SHP77 treated with DMSO at 0.1 percent for 48 hours (cell line): ENCODE results near the gene UQCRC1.
A peak's percentile ranks its signal among the peaks of the same experiment; 100 is the strongest.

Experiments
- DNase-seq: peaks from one replicate; lab custom pipeline; 2025; lab: John Stamatoyannopoulos, UW

The UQCRC1 gene

DNA sequence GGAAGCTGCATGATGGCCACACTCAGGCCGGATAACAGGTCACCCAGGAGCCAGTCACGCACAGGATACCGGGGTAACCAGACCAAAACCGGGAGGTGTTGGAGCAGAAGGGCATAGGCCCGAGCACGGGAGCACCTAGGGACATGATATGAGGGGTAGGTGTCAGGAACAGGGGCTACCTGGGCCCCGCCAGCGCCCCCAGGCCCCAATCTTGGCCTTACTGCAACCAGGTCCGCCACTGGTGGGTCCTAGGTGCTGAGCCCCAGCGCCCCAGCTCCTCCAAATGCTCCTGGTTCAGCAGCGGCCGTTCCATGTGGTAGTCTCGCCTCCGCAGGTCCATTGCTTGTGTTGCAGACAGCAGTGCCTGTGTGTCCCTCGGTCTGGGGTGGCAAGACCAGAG lies 23.8 kb upstream of the UQCRC1 start:
- no peak for DNase-seq

DNA sequence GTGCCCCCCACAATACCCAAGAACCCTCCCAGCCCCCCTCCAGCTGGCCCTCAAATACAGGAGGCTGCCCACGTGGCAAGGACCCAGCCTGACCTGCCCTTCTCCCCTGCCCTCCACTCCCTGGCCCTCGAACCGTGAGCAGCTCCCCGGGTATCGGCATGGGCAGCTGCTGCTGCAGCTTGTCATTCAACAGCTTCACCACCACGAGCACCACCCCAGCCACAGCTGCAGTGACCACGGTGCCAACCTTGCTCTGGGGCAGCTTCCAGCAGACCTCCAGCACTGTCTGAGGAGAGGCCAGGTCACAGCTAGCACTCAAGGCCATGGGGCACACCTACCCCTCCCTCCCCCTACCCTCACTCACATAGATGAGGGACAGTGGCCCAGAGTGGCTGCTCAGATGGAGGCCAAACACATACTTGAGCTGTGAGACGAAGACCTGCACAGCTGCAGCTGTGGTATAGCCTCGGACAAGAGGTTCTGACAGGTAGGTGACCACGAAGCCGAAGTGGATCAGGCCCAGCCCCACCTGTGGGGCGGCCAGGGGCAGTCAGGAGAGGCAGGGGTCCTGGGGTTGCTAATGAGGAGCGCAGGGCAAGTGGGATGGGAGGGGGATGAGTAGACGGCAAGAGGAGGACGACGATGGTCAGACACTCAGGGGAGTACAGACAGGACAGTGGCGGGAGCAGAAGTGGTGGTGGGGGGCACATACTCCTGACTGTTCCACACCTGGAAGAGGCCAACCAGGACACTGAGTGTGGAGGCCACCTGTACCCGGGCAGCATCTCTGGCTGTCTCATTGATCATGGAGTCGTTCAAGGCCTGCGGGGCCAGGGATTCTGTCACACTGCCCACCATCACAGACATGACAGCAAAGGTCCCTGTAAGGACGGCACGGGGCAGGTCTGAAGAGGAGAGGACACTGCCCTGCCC lies 22.3 kb upstream of the UQCRC1 start:
- DNase-seq: no peak

DNA sequence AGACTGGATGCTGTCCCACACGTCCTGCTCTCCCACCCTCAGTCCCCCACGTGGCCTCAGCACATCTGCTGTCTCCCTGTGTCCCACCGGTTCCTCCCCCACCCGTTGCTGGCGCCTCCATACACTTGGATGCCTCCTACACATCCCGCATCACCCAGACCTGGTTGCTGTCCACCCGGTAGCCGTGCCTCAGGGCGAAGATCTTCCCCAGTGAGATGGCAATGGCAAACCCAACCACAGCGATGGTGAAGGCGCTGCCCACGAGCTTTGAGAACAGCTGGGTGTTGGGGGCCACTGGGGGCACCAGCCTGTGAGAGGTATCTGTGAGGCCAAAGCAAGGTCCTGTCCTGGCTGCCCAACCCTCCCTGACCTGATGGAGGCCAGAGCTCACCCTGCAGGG lies 21.4 kb upstream of the UQCRC1 start:
- DNase-seq: no peak

DNA sequence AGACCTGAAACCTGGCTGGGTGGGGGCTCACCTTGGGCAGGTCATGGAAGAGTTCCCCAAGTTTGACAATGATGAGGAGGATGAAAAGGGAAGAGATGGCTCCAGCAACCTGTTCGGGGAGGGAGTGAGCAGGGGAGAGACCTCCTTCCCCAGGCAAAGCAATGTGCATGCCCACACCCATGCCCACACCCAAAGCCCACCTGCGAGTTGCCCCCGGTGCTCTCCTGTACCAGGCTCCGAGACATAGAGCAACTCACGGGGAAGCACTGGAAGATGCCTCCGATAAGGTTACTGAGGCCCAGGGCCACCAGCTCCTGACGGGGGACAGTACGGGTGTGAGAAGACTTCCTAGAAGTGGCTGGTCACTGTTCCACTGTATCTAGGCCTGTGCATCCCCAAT lies 21.0 kb upstream of the UQCRC1 start:
- DNase-seq: no peak

DNA sequence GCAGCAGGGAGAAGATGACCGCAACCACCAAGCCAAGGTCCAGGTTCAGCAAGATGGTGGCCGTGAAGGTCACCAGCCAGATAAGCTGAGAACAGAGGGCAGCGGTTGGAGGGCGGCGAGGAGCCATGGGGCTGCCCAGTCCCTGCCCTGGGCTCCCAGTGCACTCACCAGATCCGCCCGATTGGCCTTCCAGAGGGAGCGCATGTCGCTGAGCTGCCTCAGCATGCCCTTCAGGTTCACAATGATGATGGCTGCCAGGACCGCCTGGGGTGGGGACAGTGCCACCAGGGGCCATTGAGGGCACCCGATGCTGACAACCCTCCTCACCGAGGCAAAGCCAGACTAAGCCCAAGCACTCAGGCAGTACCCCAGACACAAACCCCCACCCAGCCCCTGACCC lies 20.4 kb upstream of the UQCRC1 start:
- no peak for DNase-seq

DNA sequence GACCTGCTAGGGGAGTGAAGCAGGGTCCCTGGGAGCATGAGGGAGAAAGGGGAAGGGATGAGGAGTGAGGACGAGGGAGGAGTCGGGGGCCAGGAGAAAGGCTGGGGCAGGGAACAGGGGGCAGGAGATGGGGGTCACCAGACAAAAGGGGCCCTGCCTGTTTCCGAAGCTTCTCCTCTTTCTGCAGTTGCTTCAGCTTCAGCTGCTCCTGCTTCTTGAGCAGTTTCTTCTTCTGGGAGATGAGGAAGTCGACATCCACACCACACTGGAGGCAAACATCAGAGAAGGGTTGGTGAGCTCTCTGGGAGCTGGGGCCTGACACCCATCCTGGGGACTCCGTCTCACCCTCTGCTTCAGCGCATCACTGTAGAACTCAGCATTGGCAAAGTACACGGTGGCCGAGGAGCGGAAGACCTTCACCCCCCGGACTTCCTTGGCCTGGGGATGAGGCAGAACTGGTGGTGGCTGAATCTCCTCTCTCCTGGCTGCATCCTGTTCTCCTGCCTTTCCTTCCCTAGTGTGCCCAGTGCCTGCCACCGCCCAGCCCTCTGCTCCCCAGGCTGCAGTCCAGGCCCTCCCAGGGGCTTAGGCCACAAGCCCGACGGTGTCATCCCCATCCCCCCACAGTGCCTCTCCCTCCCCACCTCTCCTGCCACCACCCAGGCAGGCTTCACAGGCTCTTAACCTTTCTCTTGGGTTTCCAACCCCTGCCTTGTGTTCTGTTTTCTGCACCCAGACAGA lies 19.0 kb upstream of the UQCRC1 start:
- no peak for DNase-seq

DNA sequence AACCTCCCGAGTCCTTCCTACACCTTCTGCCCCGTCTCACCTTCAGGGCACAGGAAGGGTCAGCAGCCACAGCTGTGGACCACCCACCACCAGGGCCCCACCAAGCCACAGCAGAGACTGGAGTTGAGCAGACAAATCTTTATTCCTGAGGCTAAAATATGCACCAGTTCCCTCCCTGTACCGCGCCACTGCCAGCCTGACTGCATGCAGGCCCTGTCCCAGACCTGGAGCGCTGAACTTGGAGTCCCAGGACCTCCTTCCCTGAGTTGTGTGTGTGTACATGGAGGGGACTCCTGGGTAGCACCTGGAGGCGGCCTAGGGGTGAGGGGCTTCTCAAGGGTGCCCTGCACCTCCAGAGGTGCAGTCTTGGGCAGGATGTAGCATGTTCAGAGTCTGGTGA lies 16.2 kb upstream of the UQCRC1 start:
- DNase-seq: no peak

DNA sequence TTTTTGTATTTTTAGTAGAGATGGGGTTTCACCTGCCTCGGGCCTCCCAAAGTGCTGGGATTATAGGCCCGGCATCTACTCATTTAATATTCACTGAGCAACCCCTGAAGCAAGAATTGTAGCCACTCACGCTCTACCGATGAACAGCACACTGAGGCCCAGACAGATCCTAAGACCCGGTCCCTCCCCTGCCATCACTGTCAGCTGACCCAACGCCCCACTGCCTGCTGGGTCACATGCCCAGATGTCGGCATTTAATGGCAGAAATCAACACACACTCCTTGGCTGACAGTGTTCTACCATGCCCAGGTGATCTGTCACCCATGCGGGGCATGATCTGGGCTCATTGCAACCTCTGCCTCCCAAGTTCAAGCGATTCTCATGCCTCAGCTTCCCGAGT lies 15.3 kb upstream of the UQCRC1 start:
- DNase-seq: no peak

DNA sequence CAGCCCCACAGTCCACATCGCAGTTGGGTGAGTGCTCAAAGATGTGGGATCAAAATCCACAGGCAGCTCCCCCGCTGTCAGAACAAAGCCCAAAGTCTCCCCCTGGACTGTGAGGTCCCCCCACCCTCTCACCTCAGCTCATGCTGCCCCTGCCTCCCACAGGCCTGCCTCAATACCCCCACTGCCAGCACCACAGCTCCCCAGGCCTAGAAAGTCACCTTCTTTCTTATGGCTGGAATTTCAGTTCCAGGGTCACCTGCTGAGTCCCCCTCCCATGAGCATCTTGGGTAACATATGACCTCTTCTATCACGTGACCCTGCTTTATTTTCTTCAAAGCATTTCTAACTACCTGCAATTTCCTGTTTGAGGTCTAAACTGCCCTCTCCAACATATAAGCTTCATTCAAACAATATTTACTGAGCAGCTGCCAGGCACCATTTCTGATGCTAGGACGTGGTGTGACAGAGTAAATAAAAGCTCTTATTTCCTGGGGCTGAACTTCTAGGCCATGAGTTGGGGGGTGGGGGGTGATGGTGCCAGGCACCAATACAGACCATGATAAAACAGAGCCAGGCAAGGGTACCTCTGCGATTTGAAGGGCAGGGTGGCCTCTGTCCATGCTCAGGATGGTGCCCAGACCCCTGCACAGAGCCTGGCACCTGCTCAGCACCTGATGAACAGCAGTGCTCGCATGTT lies 14.6 kb upstream of the UQCRC1 start:
- DNase-seq: peak; percentile 16

DNA sequence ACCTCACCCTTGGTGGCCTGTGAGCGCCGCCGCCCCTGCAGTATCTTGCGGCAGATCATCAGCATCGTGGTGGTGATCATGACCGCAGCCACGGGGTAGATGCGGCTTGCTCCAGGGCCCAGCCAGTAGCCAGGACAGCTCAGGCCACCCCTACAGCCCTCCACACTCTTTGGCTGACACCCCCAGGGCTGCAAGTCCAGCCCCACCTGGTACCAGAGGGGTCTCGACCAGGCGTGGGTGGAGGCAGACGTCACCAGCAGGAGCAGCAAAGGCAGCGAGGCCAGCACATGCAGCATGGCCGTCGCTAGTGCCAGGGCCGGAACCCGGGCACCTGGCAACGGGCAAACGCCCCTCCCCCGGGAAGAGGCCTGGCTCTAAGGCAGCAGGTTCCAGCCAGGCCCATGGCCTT lies 12.0 kb upstream of the UQCRC1 start, which contains the start of gene TMEM89:
Gene TMEM89, minus strand, starts transcription at position 309 of the 409 bp plus-strand sequence. Its CDS starts 13 bp downstream, at position 296.
- no peak for DNase-seq

DNA sequence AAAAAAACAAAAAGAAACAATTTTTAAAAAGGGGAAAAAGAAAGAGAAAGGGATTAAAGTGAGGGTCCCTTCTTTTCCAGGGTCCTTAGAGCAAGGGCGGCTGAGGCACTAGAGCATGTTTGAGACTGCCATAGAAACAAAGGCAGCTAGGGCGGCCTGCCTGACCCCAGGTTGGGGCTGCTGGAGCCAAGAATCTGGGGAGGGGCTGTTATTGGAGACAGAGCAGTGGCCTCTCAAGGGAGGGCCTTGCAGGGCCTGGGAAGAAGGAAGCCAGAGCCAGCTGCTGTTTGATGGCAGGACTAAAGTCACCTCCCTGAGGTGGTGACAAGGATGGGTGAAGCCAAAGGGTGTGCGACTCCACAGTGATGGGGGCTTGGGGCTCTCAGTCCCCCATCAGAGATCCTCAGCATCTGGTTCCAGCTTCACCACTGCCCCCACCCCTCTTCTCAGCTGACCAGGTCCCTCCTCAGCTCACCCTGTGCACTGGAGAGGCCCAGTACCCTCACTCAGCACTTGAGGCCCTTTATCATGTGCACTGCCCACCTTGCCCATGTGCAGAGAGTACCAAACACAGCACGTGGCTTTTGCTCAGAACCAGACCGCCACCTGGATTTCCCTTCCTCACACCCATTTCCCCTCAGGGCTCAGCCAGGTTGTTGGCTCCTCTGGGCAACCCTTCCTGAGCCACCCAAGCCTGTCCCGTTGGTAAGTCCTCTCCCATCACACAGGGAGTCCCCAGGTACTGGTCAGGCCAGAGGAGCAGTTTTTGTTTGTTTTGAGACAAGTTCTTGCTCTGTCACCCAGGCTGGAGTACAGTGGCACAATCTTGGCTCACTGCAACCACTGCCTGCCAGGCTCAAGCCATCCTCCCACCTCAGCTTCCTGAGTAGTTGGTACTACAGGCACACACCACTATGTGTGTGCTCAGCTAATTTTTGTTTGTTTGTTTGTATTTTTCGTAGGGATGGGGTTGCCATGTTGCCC lies 10.4 kb upstream of the UQCRC1 start:
- no peak for DNase-seq

DNA sequence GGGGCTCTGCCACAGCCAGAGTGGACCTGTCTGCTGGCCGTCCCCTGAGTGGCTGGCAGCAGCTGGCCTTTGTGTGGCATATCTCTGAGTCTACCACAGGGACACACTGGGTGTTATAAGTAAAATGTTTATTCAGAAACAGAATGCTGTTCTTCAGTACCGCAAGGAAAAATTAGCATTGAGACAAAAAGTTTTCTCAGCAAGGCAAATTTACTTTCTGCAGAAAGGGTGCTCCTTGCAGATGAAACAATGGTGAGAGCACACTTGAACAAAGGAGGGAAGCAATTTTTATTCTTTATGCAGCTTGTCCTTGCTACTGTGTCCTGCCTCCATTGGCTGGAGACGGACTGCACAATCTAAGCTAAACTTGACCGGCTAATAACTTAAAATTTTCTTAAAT lies 8.1 kb upstream of the UQCRC1 start:
- no peak for DNase-seq

DNA sequence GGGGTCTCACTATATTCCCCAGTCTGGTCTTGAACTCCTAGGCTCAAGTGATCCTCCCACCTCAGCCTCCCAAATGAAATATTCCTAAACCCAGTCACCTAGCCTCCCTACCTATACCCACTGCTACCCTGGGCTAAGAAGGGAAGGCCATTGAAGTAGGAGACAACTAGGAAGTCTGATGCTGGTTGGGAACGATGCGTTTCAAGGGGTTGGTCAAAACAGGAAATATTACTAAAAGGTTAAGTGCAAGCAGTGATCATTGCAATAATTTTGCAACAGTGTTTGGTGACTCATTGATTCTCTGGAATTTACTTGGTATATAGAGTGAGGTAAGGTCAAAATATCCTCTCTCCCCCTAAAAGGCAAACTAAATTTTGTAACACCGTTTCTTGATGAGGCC lies 4.6 kb upstream of the UQCRC1 start:
- no peak for DNase-seq

DNA sequence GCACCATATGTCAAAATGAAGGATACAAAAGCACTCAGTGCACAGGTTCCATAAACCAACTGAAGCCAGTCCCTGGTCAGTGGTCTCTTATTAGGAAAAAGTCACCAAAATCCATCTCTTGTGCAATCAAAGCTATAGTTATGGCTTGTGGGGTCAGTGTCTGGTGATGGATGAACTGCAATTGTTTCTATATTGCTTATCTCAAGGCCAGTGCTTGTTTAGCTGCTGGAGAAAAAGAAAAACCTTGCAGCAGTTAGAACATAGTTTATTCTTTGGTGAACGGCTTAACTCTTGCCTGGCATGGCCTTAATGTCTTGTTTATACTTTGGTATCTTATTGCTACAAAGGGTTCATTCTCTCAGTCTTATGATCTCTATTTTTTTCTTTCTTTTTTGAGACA lies 2.9 kb upstream of the UQCRC1 start:
- no peak for DNase-seq

DNA sequence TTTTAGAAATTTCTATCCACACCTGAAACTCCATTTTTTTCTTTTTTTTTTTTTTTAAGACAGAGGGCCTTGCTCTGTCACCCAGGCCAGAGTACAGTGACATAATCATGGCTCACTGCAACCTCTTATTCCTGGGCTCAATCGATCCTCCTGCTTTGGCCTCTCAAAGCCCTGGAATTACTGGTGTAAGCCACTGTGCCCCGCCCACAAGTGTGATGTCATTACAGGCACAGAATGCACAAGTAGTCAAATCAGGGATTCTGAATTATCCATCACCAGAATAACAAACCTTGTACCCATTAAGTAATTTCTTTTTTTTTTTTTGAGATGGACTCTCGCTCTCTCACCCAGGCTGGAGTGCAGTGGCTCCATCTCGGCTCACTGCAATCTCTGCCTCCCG lies 1.9 kb downstream of the UQCRC1 start:
- no peak for DNase-seq

DNA sequence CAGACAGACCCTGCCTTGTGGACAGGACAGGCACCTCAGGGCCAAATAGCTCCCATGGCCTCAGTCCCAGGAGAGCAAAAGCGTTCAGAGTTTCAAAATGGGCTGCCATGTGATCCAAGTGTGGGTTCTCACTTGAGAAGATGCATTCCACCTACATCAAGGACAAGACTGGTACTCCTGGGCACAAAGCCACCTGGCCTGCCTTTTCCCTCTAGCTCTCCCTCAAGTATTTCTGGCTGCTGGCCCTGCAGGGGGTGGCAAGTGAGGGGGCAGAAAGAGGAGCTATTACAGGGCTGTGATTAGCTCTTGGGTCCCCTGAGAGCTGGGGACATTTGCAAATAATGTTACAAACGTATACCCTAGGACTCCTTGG lies 7.8 kb downstream of the UQCRC1 start:
- DNase-seq: no peak

DNA sequence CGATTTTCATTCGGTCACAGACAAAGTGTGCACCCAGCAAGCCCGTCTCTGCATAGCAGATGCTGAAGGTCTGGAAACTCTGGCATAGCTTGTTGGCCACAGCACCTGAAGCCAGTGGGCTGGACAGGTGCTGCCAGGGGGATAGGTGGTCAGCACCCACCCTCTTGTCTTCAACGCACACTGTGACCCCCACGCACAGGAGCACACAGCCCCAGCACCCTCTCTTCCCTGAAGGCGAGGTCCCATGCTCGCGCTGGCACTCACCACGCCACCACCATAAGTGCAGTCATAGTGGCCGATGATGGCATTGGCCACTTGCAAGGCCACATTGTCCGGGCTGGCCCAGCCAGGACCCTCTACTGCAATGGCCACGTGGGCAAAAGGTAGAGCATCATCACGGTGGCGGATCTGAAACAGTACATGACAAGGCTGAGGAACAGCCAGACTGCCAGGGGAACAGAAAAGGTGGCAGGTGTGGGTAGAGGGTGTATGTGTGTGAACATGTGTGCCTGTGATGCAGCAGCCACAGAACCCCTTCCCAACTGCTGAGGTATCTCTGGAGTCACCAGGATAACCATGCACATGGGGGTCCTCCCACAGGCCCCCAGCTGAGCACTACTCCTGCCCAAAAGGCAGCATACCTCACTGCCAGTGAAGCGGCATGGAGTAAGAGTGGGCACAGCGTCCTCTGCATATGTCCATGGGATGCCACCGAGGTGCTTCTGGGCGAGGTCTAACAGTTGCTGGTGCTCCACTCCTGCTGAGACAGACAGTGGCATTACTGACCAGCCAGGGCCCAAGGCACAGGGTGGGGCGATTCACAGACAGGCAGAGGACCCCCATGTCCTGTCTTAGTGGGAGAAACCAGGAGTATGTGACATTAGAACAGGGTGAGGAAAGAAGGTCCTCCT lies 8.5 kb downstream of the UQCRC1 start:
- DNase-seq: no peak

DNA sequence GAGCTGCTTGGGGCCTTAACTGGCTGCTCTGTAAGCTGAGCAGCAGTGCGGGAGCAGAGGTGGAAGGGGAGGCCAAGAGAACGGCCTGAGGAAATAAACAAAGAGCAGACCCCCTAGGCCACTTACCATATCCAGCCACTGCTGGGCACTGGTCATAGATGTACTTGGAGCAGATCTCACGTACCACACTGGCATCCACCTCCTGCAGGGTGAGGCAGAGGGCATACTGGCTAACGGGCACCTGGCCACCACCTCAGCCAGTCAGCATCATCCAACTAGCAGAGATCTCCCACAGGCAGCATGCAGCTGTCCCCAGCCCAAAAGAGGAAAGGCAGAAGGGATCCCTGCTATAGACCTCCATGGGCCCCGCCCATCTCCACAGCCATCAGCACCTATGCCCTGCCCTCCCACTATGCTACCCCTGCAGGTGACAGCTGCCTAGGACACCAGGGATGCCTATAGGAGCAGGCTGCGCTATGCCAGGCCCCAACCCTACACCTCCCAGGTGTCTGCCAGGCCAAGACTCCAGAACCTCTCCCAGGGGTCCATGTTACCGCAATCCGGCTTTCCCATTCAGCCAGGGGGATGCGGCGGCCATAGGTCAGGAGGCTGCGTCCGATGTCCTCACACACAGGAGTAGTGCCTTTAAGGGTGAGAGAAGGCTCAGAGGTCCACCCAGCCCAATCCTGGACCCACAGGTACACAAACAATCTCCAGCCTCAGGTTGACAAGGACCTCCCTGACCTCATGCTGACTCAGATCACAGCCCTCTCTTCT lies 9.7 kb downstream of the UQCRC1 start:
- DNase-seq: no peak

DNA sequence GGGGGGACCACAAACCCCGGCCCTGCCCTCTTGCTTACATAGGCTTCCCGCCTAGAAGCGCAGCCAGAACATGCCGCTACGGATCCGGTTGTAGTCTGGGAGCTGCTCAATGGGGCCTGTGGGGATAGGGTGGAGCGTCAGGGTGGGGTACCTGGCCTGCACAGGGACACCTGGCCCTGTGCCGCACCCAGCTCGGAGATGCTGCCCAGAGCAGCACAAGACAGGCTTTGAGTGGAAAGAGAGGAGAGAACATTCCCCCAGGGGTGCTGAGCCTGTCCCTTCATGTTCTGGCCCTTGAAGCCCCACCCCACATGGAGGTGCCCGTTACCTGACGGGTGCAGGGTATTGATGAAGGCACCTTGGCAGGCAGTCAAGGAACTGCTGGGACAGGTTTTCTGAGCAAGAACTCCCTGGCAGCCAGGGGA lies 10.4 kb downstream of the UQCRC1 start:
- no peak for DNase-seq
